Sigmoid colon (tissue), 4 donors: Measurements from ENCODE around the gene SCAP.

Source experiments
- CTCF ChIP-seq, 4 experiments: fragments of 450-650 bp in 3 of 4; fragments of 200-600 bp in 1 of 4; IDR thresholded peaks; one replicate each; pipeline ENCODE4 v1.5.1; 2016 to 2019; ENCODE audit warnings: antibody characterized with exemption in 4 of 4, mild to moderate bottlenecking in 3 of 4, moderate library complexity in 2 of 4
- EP300 ChIP-seq, 4 donors: sonication (generic); formaldehyde crosslinking; IDR thresholded peaks; one replicate each; pipeline ENCODE4 v1.6.1; 2017; ENCODE audit warnings: antibody characterized with exemption in 4 of 4
- POLR2A ChIP-seq, 2 donors: fragments of 450-650 bp; IDR thresholded peaks; one replicate each; pipeline ENCODE4 v1.6.1; 2016; ENCODE audit warnings: antibody characterized with exemption in 2 of 2, mild to moderate bottlenecking in 2 of 2, moderate library complexity in 2 of 2
- POLR2AphosphoS5 ChIP-seq, 4 donors: sonication (generic); formaldehyde crosslinking; IDR thresholded peaks; one replicate each; pipeline ENCODE4 v1.6.1; 2017; ENCODE audit warnings: antibody characterized with exemption in 4 of 4

GRCh38 chr3:47479826-47480160 is 4.1 kb upstream of the SCAP start:
- TF ChIP-seq CTCF (IDR thresholded peaks at IDR 0.05) (no peak), POLR2A (IDR thresholded peaks at IDR 0.05) (no peak), POLR2AphosphoS5 (IDR thresholded peaks at IDR 0.05) (no peak), EP300 (IDR thresholded peaks at IDR 0.05) (no peak)
